Astrocyte (in vitro differentiated cells and primary cell): ENCODE results near the gene USP14. TPM values are rescaled to one million over a fixed set of nuclear protein-coding genes. Genes with fewer than 3 reads are reported as not detected.

ENCODE experiments used
- DNase-seq: peaks from one replicate; pipeline ENCODE4 v3.0.0-alpha.2; 2010; ENCODE audit warnings: low read depth
- FAIRE-seq: peaks from 2 replicates; lab custom pipeline; 2011; peaks lifted over from hg19 to GRCh38; lab: Jason Lieb, UNC
- H2AFZ ChIP-seq: 2 replicates; pipeline ENCODE4 v1.6.0; 2012; ENCODE audit warnings: low read depth, low read length, inconsistent platforms
- H3K27ac ChIP-seq: 2 replicates; pipeline ENCODE4 v1.5.1; 2011; ENCODE audit warnings: low read depth, low read length, inconsistent platforms
- H3K27me3 ChIP-seq: 2 replicates; pipeline ENCODE4 v1.6.0; 2011; ENCODE audit warnings: low read length, inconsistent platforms; ENCODE audit not compliant: insufficient read depth
- H3K36me3 ChIP-seq: 2 replicates; pipeline ENCODE4 v1.5.1; 2011; ENCODE audit warnings: low read length, inconsistent platforms; ENCODE audit not compliant: insufficient read depth
- H3K4me1 ChIP-seq: 2 replicates; pipeline ENCODE4 v1.5.1; 2011; ENCODE audit warnings: low read length, inconsistent platforms; ENCODE audit not compliant: insufficient read depth
- H3K4me2 ChIP-seq: 2 replicates; pipeline ENCODE4 v1.6.0; 2012; ENCODE audit warnings: low read length, inconsistent platforms
- H3K4me3 ChIP-seq: 2 replicates; pipeline ENCODE4 v1.5.1; 2011; ENCODE audit warnings: low read depth, mild to moderate bottlenecking, low read length, inconsistent platforms; ENCODE audit not compliant: insufficient read depth
- H3K79me2 ChIP-seq: 2 replicates; pipeline ENCODE4 v1.6.0; 2012; ENCODE audit warnings: mild to moderate bottlenecking, low read length, inconsistent platforms; ENCODE audit not compliant: insufficient read depth
- H3K9ac ChIP-seq: 2 replicates; pipeline ENCODE4 v1.6.0; 2012; ENCODE audit warnings: mild to moderate bottlenecking, low read length, inconsistent platforms
- H3K9me3 ChIP-seq: 2 replicates; pipeline ENCODE4 v1.5.1; 2012; ENCODE audit warnings: low read depth, mild to moderate bottlenecking, low read length, inconsistent platforms; ENCODE audit not compliant: insufficient read depth
- H4K20me1 ChIP-seq: 2 replicates; pipeline ENCODE4 v1.6.0; 2012; ENCODE audit warnings: low read length, inconsistent platforms; ENCODE audit not compliant: insufficient read depth
- H3K27ac Mint-ChIP-seq: one replicate; pipeline ENCODE4 v1.8.0; 2021; ENCODE audit warnings: mild to moderate bottlenecking, mixed read lengths; ENCODE audit not compliant: unreplicated experiment
- H3K27me3 Mint-ChIP-seq: one replicate; pipeline ENCODE4 v1.8.0; 2021; ENCODE audit warnings: low read depth, mixed read lengths; ENCODE audit not compliant: unreplicated experiment
- H3K36me3 Mint-ChIP-seq: one replicate; pipeline ENCODE4 v1.8.0; 2021; ENCODE audit warnings: low read depth, mixed read lengths; ENCODE audit not compliant: unreplicated experiment
- H3K4me1 Mint-ChIP-seq: one replicate; pipeline ENCODE4 v1.8.0; 2021; ENCODE audit warnings: low read depth, mixed read lengths; ENCODE audit not compliant: unreplicated experiment
- H3K4me3 Mint-ChIP-seq: one replicate; pipeline ENCODE4 v1.8.0; 2021; ENCODE audit warnings: mild to moderate bottlenecking, moderate library complexity, mixed read lengths; ENCODE audit not compliant: unreplicated experiment
- H3K9me3 Mint-ChIP-seq: one replicate; pipeline ENCODE4 v1.8.0; 2021; ENCODE audit warnings: mild to moderate bottlenecking, mixed read lengths; ENCODE audit not compliant: unreplicated experiment
- CTCF ChIP-seq: IDR thresholded peaks from 2 replicates; pipeline ENCODE4 v1.5.1; 2011; ENCODE audit warnings: low read depth, mild to moderate bottlenecking, inconsistent platforms, low read length, moderate library complexity; ENCODE audit not compliant: insufficient read depth
- EZH2 ChIP-seq: IDR thresholded peaks from 2 replicates; pipeline ENCODE4 v1.6.1; 2012; ENCODE audit warnings: mild to moderate bottlenecking, low read length, inconsistent platforms; ENCODE audit not compliant: insufficient read depth
- total RNA-seq: library from RNA; stranded (reverse); gene quantifications from 2 replicates; pipeline ENCODE4 v1.2.1, GENCODE V29; 2021

The USP14 gene
- total RNA-seq, 1 donor from 2014 or later: 102 TPM

GRCh38 chr18:192801-193200, 34.4 kb downstream of the USP14 start:
- no peak overlapping the region for H3K4me2 ChIP-seq
- no peaks in the 10 kb centered on the region for H3K27me3 Mint-ChIP-seq
- H3K36me3 ChIP-seq: peaks cover 2% of the 10 kb centered on the region
- peaks cover 12% of the 10 kb centered on the region for H3K36me3 Mint-ChIP-seq
- no peak overlapping the region for H2AFZ ChIP-seq
- TF ChIP-seq EZH2 (no peak), CTCF (no peak)
- FAIRE-seq (no peak), DNase-seq (no peak)
- H3K9me3 Mint-ChIP-seq: no peaks in the 10 kb centered on the region
- peaks cover 1% of the 10 kb centered on the region for H3K4me1 Mint-ChIP-seq
- H3K9me3 ChIP-seq: no peaks in the 10 kb centered on the region
- peaks cover 43% of the 10 kb centered on the region for H3K79me2 ChIP-seq
- H3K27ac ChIP-seq: no peak overlapping the region
- no peaks in the 10 kb centered on the region for H3K4me1 ChIP-seq
- H3K4me3 ChIP-seq: no peak overlapping the region
- no peaks in the 10 kb centered on the region for H3K27me3 ChIP-seq
- H3K9ac ChIP-seq: no peak overlapping the region
- H4K20me1 ChIP-seq: peaks cover 27% of the 10 kb centered on the region
- no peak overlapping the region for H3K4me3 Mint-ChIP-seq
- H3K27ac Mint-ChIP-seq: no peak overlapping the region

- DNase-seq (no peak), FAIRE-seq (no peak)
- H3K27me3 ChIP-seq: no peaks in the 10 kb centered on the region
- H3K4me2 ChIP-seq: no peak overlapping the region
- Mint-ChIP-seq H3K4me1 (peaks cover 1% of the 10 kb centered on the region), H3K27me3 (no peaks in the 10 kb centered on the region), H3K9me3 (no peaks in the 10 kb centered on the region), H3K27ac (no peak overlapping the region), H3K36me3 (peaks cover 13% of the 10 kb centered on the region), H3K4me3 (no peak overlapping the region)
- H4K20me1 ChIP-seq: peaks cover 12% of the 10 kb centered on the region
- H2AFZ ChIP-seq: no peak overlapping the region
- peaks cover 27% of the 10 kb centered on the region for H3K36me3 ChIP-seq
- H3K9ac ChIP-seq: no peak overlapping the region
- H3K4me3 ChIP-seq: no peak overlapping the region
- no peak overlapping the region for H3K27ac ChIP-seq
- peaks cover 18% of the 10 kb centered on the region for H3K79me2 ChIP-seq
- TF ChIP-seq EZH2 (no peak), CTCF (no peak)
- H3K4me1 ChIP-seq: no peaks in the 10 kb centered on the region
- no peaks in the 10 kb centered on the region for H3K9me3 ChIP-seq
Observed at GRCh38 chr18:195651-196050, 37.3 kb downstream of the USP14 start.

GRCh38 chr18:199214-199613, 40.9 kb downstream of the USP14 start:
- Histone ChIP-seq H3K4me3 (no peak overlapping the region), H3K36me3 (peaks cover 32% of the 10 kb centered on the region), H3K4me2 (no peak overlapping the region), H3K9me3 (no peaks in the 10 kb centered on the region), H3K27ac (no peak overlapping the region), H3K27me3 (no peaks in the 10 kb centered on the region), H2AFZ (no peak overlapping the region), H3K9ac (no peak overlapping the region), H3K79me2 (peaks cover 8% of the 10 kb centered on the region), H3K4me1 (no peaks in the 10 kb centered on the region), H4K20me1 (peaks cover 12% of the 10 kb centered on the region)
- Mint-ChIP-seq H3K27me3 (no peaks in the 10 kb centered on the region), H3K4me1 (no peaks in the 10 kb centered on the region), H3K36me3 (peaks cover 15% of the 10 kb centered on the region), H3K27ac (no peak overlapping the region), H3K9me3 (no peaks in the 10 kb centered on the region), H3K4me3 (no peak overlapping the region)
- DNase-seq (no peak), FAIRE-seq (no peak)
- no peak for TF ChIP-seq CTCF
- no peak for TF ChIP-seq EZH2
